A549 (cell line): Measurements from ENCODE around the gene PLCL1. TPM values are rescaled to one million over a fixed set of nuclear protein-coding genes. Genes with fewer than 3 reads are reported as not detected.

Source experiments
- ATAC-seq, 2 experiments: fragments of 200-7000 bp in 1 of 2; fragments of >200 bp in 1 of 2; cut with Nextera tagmentation in 1 of 2; cut with Tn5 transposase in 1 of 2; 3 replicates each; pipeline versions ENCODE4 v1.8.0 to v1.9.1; 2018 to 2020; ENCODE audit warnings: mild to moderate bottlenecking in 1 of 2, moderate library complexity in 1 of 2
- CTCF ChIA-PET: fragments of 300-600 bp; sonication (Branson Sonifier 250); formaldehyde crosslinking; extraction: SDS; loops from one replicate; lab custom pipeline; 2021; ENCODE audit warnings: antibody characterized with exemption, inconsistent platforms; lab: Yijun Ruan, JAX
- POLR2A ChIA-PET: fragments of 350-600 bp; formaldehyde crosslinking; extraction: SDS; loops from one replicate; lab custom pipeline; 2021; ENCODE audit warnings: antibody characterized with exemption, inconsistent platforms; lab: Yijun Ruan, JAX
- DNase-seq, 2 experiments: peaks; one replicate each; pipeline versions ENCODE4 v3.0.0 to v3.0.0-alpha.2; 2011 to 2016; ENCODE audit warnings: low read depth in 1 of 2, low spot score in 1 of 2
- FAIRE-seq: peaks from 2 replicates; lab custom pipeline; 2011; peaks lifted over from hg19 to GRCh38; lab: Jason Lieb, UNC
- H3K27ac ChIP-seq, 2 experiments: fragments of >200 bp; sonication (Bioruptor Twin); formaldehyde crosslinking; 3 replicates each; pipeline ENCODE4 v1.5.1; 2016 to 2017
- H3K4me1 ChIP-seq: fragments of >200 bp; sonication (Bioruptor Twin); formaldehyde crosslinking; 3 replicates; pipeline ENCODE4 v1.6.1; 2016
- H3K4me2 ChIP-seq: fragments of >200 bp; sonication (Bioruptor Twin); formaldehyde crosslinking; 3 replicates; pipeline ENCODE4 v1.6.1; 2016
- H3K4me3 ChIP-seq: fragments of >200 bp; sonication (Bioruptor Twin); formaldehyde crosslinking; 3 replicates; pipeline ENCODE4 v1.5.1; 2016
- H3K9me3 ChIP-seq: fragments of >200 bp; sonication (Bioruptor Twin); formaldehyde crosslinking; 3 replicates; pipeline ENCODE4 v1.6.1; 2016
- ATOH8 ChIP-seq: fragments of 250-450 bp; sonication (Bioruptor Pico); IDR thresholded peaks from 2 replicates; pipeline ENCODE4 v1.5.0; 2020; ENCODE audit warnings: low read depth, mild to moderate bottlenecking, moderate library complexity
- BCL3 ChIP-seq: fragments of >200 bp; sonication (Bioruptor Twin); formaldehyde crosslinking; IDR thresholded peaks from 3 replicates; pipeline ENCODE4 v1.6.1; 2016
- BHLHE40 ChIP-seq: IDR thresholded peaks from 2 replicates; pipeline ENCODE4 v1.6.1; 2012; ENCODE audit warnings: low read depth, low read length, inconsistent platforms
- CBX2 ChIP-seq: fragments of 200-600 bp; sonication (generic); IDR thresholded peaks from 2 replicates; pipeline ENCODE4 v1.6.1; 2016; ENCODE audit warnings: low read depth, mild to moderate bottlenecking, borderline replicate concordance
- CHD4 ChIP-seq: fragments of 200-600 bp; sonication (generic); IDR thresholded peaks from 2 replicates; pipeline ENCODE4 v1.6.1; 2016; ENCODE audit warnings: antibody characterized with exemption, mild to moderate bottlenecking, borderline replicate concordance
- EHF ChIP-seq: fragments of 250-450 bp; sonication (Bioruptor Pico); IDR thresholded peaks from 2 replicates; pipeline ENCODE4 v1.5.0; 2020; ENCODE audit warnings: mild to moderate bottlenecking
- EP300 ChIP-seq, 2 experiments: fragments of >200 bp; sonication (Bioruptor Twin); formaldehyde crosslinking; IDR thresholded peaks; 2 replicates in 1 of 2; 3 replicates in 1 of 2; pipeline ENCODE4 v1.6.1; 2016 to 2017
- ESRRA ChIP-seq: fragments of 150-350 bp; IDR thresholded peaks from 2 replicates; pipeline ENCODE4 v1.6.1; 2014; ENCODE audit warnings: mild to moderate bottlenecking, low read length, borderline replicate concordance
- FOSB ChIP-seq: fragments of 250-450 bp; sonication (Bioruptor Pico); IDR thresholded peaks from 2 replicates; pipeline ENCODE4 v1.5.0; 2020; ENCODE audit warnings: mild to moderate bottlenecking, moderate library complexity
- GATA3 ChIP-seq: IDR thresholded peaks from 2 replicates; pipeline ENCODE4 v1.6.1; 2012; ENCODE audit warnings: borderline replicate concordance
- HDAC2 ChIP-seq: fragments of 200-600 bp; sonication (generic); IDR thresholded peaks from 2 replicates; pipeline ENCODE4 v1.6.1; 2016
- HMGXB4 ChIP-seq: fragments of 250-450 bp; sonication (Bioruptor Pico); IDR thresholded peaks from 2 replicates; pipeline ENCODE4 v1.5.0; 2021; ENCODE audit warnings: mild to moderate bottlenecking, moderate library complexity, borderline replicate concordance
- JUN ChIP-seq, 2 experiments: fragments of >200 bp; sonication (Bioruptor Twin); formaldehyde crosslinking; IDR thresholded peaks; 2 replicates in 1 of 2; 3 replicates in 1 of 2; pipeline ENCODE4 v1.6.1; 2016 to 2017
- JUNB ChIP-seq: fragments of >200 bp; sonication (Bioruptor Twin); formaldehyde crosslinking; IDR thresholded peaks from 2 replicates; pipeline ENCODE4 v1.6.1; 2016
- KDM5A ChIP-seq: fragments of 200-600 bp; sonication (generic); IDR thresholded peaks from 2 replicates; pipeline ENCODE4 v1.6.1; 2016; ENCODE audit warnings: antibody characterized with exemption, mild to moderate bottlenecking
- MAFK ChIP-seq: fragments of 450-650 bp; IDR thresholded peaks from 2 replicates; pipeline ENCODE4 v1.6.1; 2014; ENCODE audit not compliant: partially characterized antibody
- MAX ChIP-seq: IDR thresholded peaks from 2 replicates; pipeline ENCODE4 v1.6.1; 2012
- MYC ChIP-seq: IDR thresholded peaks from 2 replicates; pipeline ENCODE4 v1.6.1; 2012; ENCODE audit warnings: mild to moderate bottlenecking, inconsistent platforms, low read length, improper control_type of control experiment, borderline replicate concordance
- NFE2L2 ChIP-seq: fragments of 150-350 bp; conservative IDR thresholded peaks from 2 replicates; pipeline ENCODE4 v1.6.1; 2014; ENCODE audit warnings: low read length
- NPAS2 ChIP-seq: fragments of 250-450 bp; sonication (Bioruptor Pico); IDR thresholded peaks from 2 replicates; pipeline ENCODE4 v1.8.0; 2022; ENCODE audit warnings: mild to moderate bottlenecking, moderate library complexity, borderline replicate concordance
- NR3C1 ChIP-seq: fragments of >200 bp; sonication (Bioruptor Twin); formaldehyde crosslinking; IDR thresholded peaks from 3 replicates; pipeline ENCODE4 v1.6.1; 2017
- POLR2A ChIP-seq: IDR thresholded peaks from 2 replicates; pipeline ENCODE4 v1.6.1; 2012; ENCODE audit warnings: mild to moderate bottlenecking, low read length
- RAD21 ChIP-seq, 2 experiments: fragments of >200 bp in 1 of 2; sonication (Bioruptor Twin) in 1 of 2; formaldehyde crosslinking in 1 of 2; IDR thresholded peaks in 1 of 2; conservative IDR thresholded peaks in 1 of 2; 2 replicates in 1 of 2; 3 replicates in 1 of 2; pipeline ENCODE4 v1.6.1; 2012 to 2018; ENCODE audit warnings: inconsistent platforms in 1 of 2
- RARB ChIP-seq: fragments of 250-450 bp; sonication (Bioruptor Pico); IDR thresholded peaks from 2 replicates; pipeline ENCODE4 v1.8.0; 2021; ENCODE audit warnings: mild to moderate bottlenecking, moderate library complexity
- RCOR1 ChIP-seq: fragments of 150-350 bp; IDR thresholded peaks from 2 replicates; pipeline ENCODE4 v1.6.1; 2014; ENCODE audit warnings: antibody characterized with exemption, low read length, low read depth
- SMC3 ChIP-seq: fragments of >200 bp; sonication (Bioruptor Twin); formaldehyde crosslinking; IDR thresholded peaks from 3 replicates; pipeline ENCODE4 v1.6.1; 2018; ENCODE audit warnings: inconsistent platforms
- ZC3H11A ChIP-seq: fragments of 450-650 bp; IDR thresholded peaks from 2 replicates; pipeline ENCODE4 v1.6.1; 2014; ENCODE audit warnings: antibody characterized with exemption, mild to moderate bottlenecking
- ZFP36 ChIP-seq: fragments of 450-650 bp; IDR thresholded peaks from 2 replicates; pipeline ENCODE4 v1.6.1; 2014; ENCODE audit warnings: borderline replicate concordance; ENCODE audit not compliant: partially characterized antibody
- ZNF302 ChIP-seq: fragments of 250-450 bp; sonication (Bioruptor Pico); IDR thresholded peaks from 2 replicates; pipeline ENCODE4 v1.9.0; 2021; ENCODE audit warnings: inconsistent platforms, mild to moderate bottlenecking, moderate library complexity
- WGBS: methylation state at CpG from one replicate; pipeline ENCODE4 v1.1.6; 2017; ENCODE audit errors: missing lambda C conversion rate; 5-methylcytosine and 5-hydroxymethylcytosine counted together
- polyA plus RNA-seq, 4 experiments: library from polyadenylated mRNA; depleted of rRNA in 3 of 4; stranded (reverse); fragments of >200 nt; fragmentation: RNase III in 1 of 4; extraction: RNeasy Plus Mini Kit Qiagen cat#74134 plus additional on column Dnase treatment in 1 of 4; gene quantifications; 2 replicates in 3 of 4; 3 replicates in 1 of 4; pipeline ENCODE4 v1.2.3, GENCODE V29; 2011 to 2017
- TF ChIP-seq, protein P1 (sequence below): fragments of 150-350 bp; IDR thresholded peaks from 2 replicates; pipeline ENCODE4 v1.6.1; 2014; ENCODE audit warnings: low read depth, mild to moderate bottlenecking, low read length

The PLCL1 gene
- polyA plus RNA-seq, 2 of the 4 experiments (the other 2 are of a cell fraction) = 0.03 TPM

- no peaks in the 10 kb centered on the region for H3K9me3 ChIP-seq
- TF ChIP-seq HDAC2 (no peak), MAFK (no peak), POLR2A (no peak), MAX (no peak), NFE2L2 (no peak), BCL3 (no peak), ATOH8 (CRISPR knock-in tag) (no peak), SMC3 (no peak), EP300 (IDR thresholded peaks at IDR 0.05) (no peak), ESRRA (no peak), NPAS2 (CRISPR knock-in tag) (no peak), CHD4 (no peak), EHF (CRISPR knock-in tag) (no peak), GATA3 (no peak), ZNF302 (CRISPR knock-in tag) (no peak)
- TF ChIP-seq, protein P1, sequence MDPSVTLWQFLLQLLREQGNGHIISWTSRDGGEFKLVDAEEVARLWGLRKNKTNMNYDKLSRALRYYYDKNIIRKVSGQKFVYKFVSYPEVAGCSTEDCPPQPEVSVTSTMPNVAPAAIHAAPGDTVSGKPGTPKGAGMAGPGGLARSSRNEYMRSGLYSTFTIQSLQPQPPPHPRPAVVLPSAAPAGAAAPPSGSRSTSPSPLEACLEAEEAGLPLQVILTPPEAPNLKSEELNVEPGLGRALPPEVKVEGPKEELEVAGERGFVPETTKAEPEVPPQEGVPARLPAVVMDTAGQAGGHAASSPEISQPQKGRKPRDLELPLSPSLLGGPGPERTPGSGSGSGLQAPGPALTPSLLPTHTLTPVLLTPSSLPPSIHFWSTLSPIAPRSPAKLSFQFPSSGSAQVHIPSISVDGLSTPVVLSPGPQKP = no peak
- no peaks in the 10 kb centered on the region for H3K4me1 ChIP-seq
- WGBS = 35% methylated on average over 2 of the region's 2 CpGs
- H3K4me2 ChIP-seq = no peak overlapping the region
- POLR2A ChIA-PET = no interaction called here
- CTCF ChIA-PET = no interaction called here
- ATAC-seq = no peak
- H3K4me3 ChIP-seq = no peak overlapping the region
- no peak overlapping the region for H3K27ac ChIP-seq
- DNase-seq = no peak
- no peak for FAIRE-seq
Measured at GRCh38 chr2:198096002-198096401, 291.6 kb downstream of the PLCL1 start.

DNA sequence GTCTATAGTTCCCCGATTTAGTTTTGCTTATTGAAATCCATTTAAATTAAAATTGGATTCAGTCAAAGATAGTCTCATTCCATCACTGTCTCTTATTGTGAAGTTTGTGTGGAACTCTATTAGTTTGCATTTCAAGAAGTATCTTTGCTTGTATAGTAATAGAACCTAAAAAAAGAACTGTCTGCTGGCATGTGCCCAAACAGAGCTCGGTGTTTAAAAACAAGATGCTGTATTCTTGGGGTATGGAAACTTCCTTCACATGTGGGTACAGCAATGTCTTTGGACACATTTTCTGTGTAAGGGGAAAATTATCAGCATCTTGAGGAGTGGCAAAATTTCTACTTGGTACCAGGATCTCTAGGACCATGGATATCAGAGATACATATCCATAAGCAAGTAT lies 292.6 kb downstream of the PLCL1 start:
- 3% methylated on average over 2 of the region's 2 CpGs for WGBS
- H3K27ac ChIP-seq = no peak overlapping the region
- no peak for ATAC-seq
- no peak overlapping the region for H3K4me3 ChIP-seq
- H3K4me1 ChIP-seq = no peaks in the 10 kb centered on the region
- DNase-seq = no peak
- no peak overlapping the region for H3K4me2 ChIP-seq
- no peak for TF ChIP-seq RAD21 (conservative IDR thresholded peaks at IDR 0.05 in 1 of 2, IDR thresholded peaks at IDR 0.05 in 1 of 2)
- no peak for TF ChIP-seq RCOR1
- no peak for TF ChIP-seq FOSB (CRISPR knock-in tag)
- no peak for TF ChIP-seq KDM5A
- TF ChIP-seq NR3C1 = no peak
- no peak for TF ChIP-seq HMGXB4 (CRISPR knock-in tag)
- TF ChIP-seq JUNB = no peak
- no peak for TF ChIP-seq GATA3
- no peak for TF ChIP-seq MYC
- no peak for TF ChIP-seq HDAC2
- no peak for TF ChIP-seq ZC3H11A
- no peak for TF ChIP-seq JUN (IDR thresholded peaks at IDR 0.05)
- no peak for TF ChIP-seq ZFP36
- no peak for TF ChIP-seq CHD4
- TF ChIP-seq RARB = no peak
- no peak for TF ChIP-seq BHLHE40
- no peak for TF ChIP-seq CBX2
- POLR2A ChIA-PET = no interaction called here
- FAIRE-seq = no peak
- CTCF ChIA-PET = no interaction called here
- H3K9me3 ChIP-seq = no peaks in the 10 kb centered on the region
